GM18907 (cell line): ENCODE measurements around the gene POLH.
A peak's percentile ranks its signal among the peaks of the same experiment; 100 is the strongest.

Source experiments
- ATAC-seq: cut with Tn5 transposase; IDR thresholded peaks from one replicate; pipeline ENCODE4 v1.9.1; 2021; ENCODE audit warnings: mild to moderate bottlenecking, moderate library complexity; ENCODE audit not compliant: unreplicated experiment

Gene POLH

GRCh38 chr6:43604174-43604573 is 28.2 kb downstream of the POLH start:
- no peak for ATAC-seq

- ATAC-seq = no peak
Measured at GRCh38 chr6:43606019-43606418, 30.0 kb downstream of the POLH start.

- no peak for ATAC-seq
Measured at GRCh38 chr6:43608310-43608763, 32.4 kb downstream of the POLH start.

- ATAC-seq = no peak
Measured at GRCh38 chr6:43608807-43609206, 32.8 kb downstream of the POLH start.

- no peak for ATAC-seq
Measured at GRCh38 chr6:43609402-43609801, 33.4 kb downstream of the POLH start.

- ATAC-seq = no peak
Measured at GRCh38 chr6:43610431-43610830, 34.4 kb downstream of the POLH start.

- no peak for ATAC-seq
Measured at GRCh38 chr6:43613721-43614395, 37.9 kb downstream of the POLH start.

- no peak for ATAC-seq
Measured at GRCh38 chr6:43614396-43614730, 38.4 kb downstream of the POLH start.

- ATAC-seq = no peak
Measured at GRCh38 chr6:43616725-43617472, 40.9 kb downstream of the POLH start.

- ATAC-seq = no peak
Measured at GRCh38 chr6:43621078-43621835, 45.3 kb downstream of the POLH start.

- ATAC-seq = no peak
Measured at GRCh38 chr6:43621836-43622180, 45.8 kb downstream of the POLH start.

GRCh38 chr6:43622541-43622940 is 46.6 kb downstream of the POLH start:
- ATAC-seq = no peak

- ATAC-seq = no peak
Measured at GRCh38 chr6:43623880-43624785, 48.1 kb downstream of the POLH start.

GRCh38 chr6:43624786-43625288 is 48.9 kb downstream of the POLH start:
- no peak for ATAC-seq

GRCh38 chr6:43625393-43625992 is 49.5 kb downstream of the POLH start:
- no peak for ATAC-seq

GRCh38 chr6:43627008-43627825 is 51.2 kb downstream of the POLH start:
- ATAC-seq = no peak

GRCh38 chr6:43628393-43629103 is 52.6 kb downstream of the POLH start:
- peak; percentile 25 for ATAC-seq

- ATAC-seq = peak; percentile 86
Measured at GRCh38 chr6:43629104-43629504, 53.1 kb downstream of the POLH start, which contains the start of gene GTPBP2. TSS of gene GTPBP2 (minus strand) at chr6:43629264. CDS start at chr6:43629162, 102 bp downstream.
